ENCODE measurements around the gene CWC15. TPM values are rescaled to one million over a fixed set of nuclear protein-coding genes. Genes with fewer than 3 reads are reported as not detected.
A peak's percentile ranks its signal among the peaks of the same experiment; 100 is the strongest.

Gene CWC15
- total and polyA plus RNA-seq, 4 donors, result 38.2 to 107 (median 43.7) TPM

DNA sequence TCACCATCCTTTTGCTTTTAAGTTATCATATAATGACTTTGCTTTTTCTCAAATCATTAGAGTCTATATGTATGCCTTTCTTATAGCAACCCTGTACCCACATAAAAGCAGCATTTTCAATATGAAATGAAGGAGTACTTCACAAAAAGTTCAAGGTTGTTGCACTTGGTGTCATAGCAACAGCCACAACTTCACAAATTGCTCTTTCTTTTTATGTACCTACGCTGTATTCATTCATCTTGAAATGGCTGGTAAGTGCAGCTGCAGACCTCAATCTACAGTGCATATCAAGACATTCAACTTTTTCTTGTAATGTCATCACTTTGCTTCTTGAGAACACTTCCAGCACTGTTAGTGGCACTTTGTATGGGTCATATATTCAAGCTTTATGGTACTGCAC, 18.6 kb downstream of the CWC15 start:
- peaks cover 0 to 5% (median 2%) of the 10 kb centered on the region in 4 donors for H3K36me3 ChIP-seq (ENCODE audit: control insufficient read depth in 4 of 4, insufficient read depth in 4 of 4, low read length in 4 of 4)
- no peaks in the 10 kb centered on the region for H3K27me3 ChIP-seq (ENCODE audit: control insufficient read depth in 3 of 3, insufficient read depth in 3 of 3, low read length in 2 of 3)
- H3K4me1 ChIP-seq (ENCODE audit: control insufficient read depth in 5 of 5, insufficient read depth in 5 of 5, low read length in 5 of 5), result no peaks in the 10 kb centered on the region
- H3K9me3 ChIP-seq (ENCODE audit: control insufficient read depth in 4 of 4, insufficient read depth in 3 of 4, low read length in 3 of 4), result peaks cover 0 to 3% (median 0%) of the 10 kb centered on the region in 4 donors
- WGBS, 2 donors, result 81 to 88% methylated on average over 1 of the region's 1 CpG
- H3K9ac ChIP-seq (ENCODE audit: insufficient read depth in 1 of 2, low read length in 2 of 2), result no peak overlapping the region
- TF ChIP-seq, protein P1, sequence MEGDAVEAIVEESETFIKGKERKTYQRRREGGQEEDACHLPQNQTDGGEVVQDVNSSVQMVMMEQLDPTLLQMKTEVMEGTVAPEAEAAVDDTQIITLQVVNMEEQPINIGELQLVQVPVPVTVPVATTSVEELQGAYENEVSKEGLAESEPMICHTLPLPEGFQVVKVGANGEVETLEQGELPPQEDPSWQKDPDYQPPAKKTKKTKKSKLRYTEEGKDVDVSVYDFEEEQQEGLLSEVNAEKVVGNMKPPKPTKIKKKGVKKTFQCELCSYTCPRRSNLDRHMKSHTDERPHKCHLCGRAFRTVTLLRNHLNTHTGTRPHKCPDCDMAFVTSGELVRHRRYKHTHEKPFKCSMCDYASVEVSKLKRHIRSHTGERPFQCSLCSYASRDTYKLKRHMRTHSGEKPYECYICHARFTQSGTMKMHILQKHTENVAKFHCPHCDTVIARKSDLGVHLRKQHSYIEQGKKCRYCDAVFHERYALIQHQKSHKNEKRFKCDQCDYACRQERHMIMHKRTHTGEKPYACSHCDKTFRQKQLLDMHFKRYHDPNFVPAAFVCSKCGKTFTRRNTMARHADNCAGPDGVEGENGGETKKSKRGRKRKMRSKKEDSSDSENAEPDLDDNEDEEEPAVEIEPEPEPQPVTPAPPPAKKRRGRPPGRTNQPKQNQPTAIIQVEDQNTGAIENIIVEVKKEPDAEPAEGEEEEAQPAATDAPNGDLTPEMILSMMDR (IDR thresholded peaks at IDR 0.05; ENCODE audit: control extremely low read depth, extremely low read depth), result no peak
- no peak overlapping the region for H3K27ac ChIP-seq (ENCODE audit: low read depth in 1 of 2, low read length in 1 of 2)
- ATAC-seq (ENCODE audit: insufficient read depth, low FRiP score), result no peak
- no peak overlapping the region for H3K4me3 ChIP-seq
- DNase-seq, result peak in 1 of 3 donors; percentile 3

DNA sequence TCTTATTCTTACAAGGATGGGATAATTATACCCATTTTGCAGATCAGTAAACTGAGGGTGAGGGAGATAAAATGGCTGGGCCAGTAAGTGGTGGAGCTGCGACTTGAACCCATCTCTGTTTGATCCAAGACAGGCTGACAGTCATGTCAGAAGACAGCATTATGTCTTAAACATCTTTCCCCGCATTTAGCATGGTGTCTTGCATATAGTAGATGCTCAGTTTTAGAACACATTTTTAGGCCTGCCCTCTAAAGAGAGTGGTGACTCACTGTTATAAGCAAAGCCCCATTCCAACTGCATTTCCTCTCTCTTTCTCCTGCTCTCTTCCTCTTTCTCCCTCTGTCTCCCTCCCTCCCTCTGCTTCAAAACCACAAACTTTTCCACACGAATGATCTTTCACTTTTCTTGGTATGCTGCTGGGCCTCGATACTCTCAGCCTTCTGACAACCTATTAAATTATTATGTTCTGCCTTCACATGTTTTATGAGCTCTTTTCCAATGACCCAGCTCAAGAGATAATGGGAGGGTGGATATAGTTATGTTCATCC, 25.2 kb downstream of the CWC15 start:
- 56 to 58% methylated on average over 4 of the region's 4 CpGs for WGBS, 2 donors
- peaks cover 0 to 3% (median 0%) of the 10 kb centered on the region in 4 donors for H3K9me3 ChIP-seq (ENCODE audit: control insufficient read depth in 4 of 4, insufficient read depth in 3 of 4, low read length in 3 of 4)
- H3K27ac ChIP-seq (ENCODE audit: low read depth in 1 of 2, low read length in 1 of 2), result no peak overlapping the region
- H3K4me3 ChIP-seq, result no peak overlapping the region
- no peak overlapping the region for H3K9ac ChIP-seq (ENCODE audit: insufficient read depth in 1 of 2, low read length in 2 of 2)
- no peaks in the 10 kb centered on the region for H3K27me3 ChIP-seq (ENCODE audit: control insufficient read depth in 3 of 3, insufficient read depth in 3 of 3, low read length in 2 of 3)
- H3K36me3 ChIP-seq (ENCODE audit: control insufficient read depth in 4 of 4, insufficient read depth in 4 of 4, low read length in 4 of 4), result peaks cover 0 to 1% (median 0%) of the 10 kb centered on the region in 4 donors
- TF ChIP-seq, protein P1 (IDR thresholded peaks at IDR 0.05; ENCODE audit: control extremely low read depth, extremely low read depth), result no peak
- no peak for ATAC-seq (ENCODE audit: insufficient read depth, low FRiP score)
- no peaks in the 10 kb centered on the region for H3K4me1 ChIP-seq (ENCODE audit: control insufficient read depth in 5 of 5, insufficient read depth in 5 of 5, low read length in 5 of 5)
- DNase-seq, result no peak

DNA sequence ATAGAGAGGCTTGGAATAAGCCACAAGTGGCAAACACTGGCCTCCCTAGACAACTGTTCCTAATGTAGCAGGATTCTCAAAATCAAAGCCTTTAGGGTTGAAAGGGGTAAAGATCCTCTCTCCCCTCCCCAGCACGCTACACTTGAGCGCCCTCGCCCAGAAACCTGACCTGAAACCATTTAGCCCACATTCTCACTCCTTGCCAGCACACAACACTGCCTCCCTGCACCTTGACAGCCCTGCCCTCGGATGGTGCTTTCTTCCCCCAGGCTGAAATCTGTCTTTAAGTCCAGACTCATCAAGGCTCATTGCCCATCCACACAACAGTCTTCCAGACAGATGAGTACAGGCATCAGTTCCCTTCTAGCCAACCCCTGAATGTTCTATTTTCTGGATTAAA, 26.5 kb downstream of the CWC15 start:
- TF ChIP-seq, protein P1 (IDR thresholded peaks at IDR 0.05; ENCODE audit: control extremely low read depth, extremely low read depth), result no peak
- peaks cover 0 to 1% (median 0%) of the 10 kb centered on the region in 4 donors for H3K36me3 ChIP-seq (ENCODE audit: control insufficient read depth in 4 of 4, insufficient read depth in 4 of 4, low read length in 4 of 4)
- peaks cover 0 to 3% (median 0%) of the 10 kb centered on the region in 4 donors for H3K9me3 ChIP-seq (ENCODE audit: control insufficient read depth in 4 of 4, insufficient read depth in 3 of 4, low read length in 3 of 4)
- H3K27me3 ChIP-seq (ENCODE audit: control insufficient read depth in 3 of 3, insufficient read depth in 3 of 3, low read length in 2 of 3), result no peaks in the 10 kb centered on the region
- H3K4me3 ChIP-seq, result no peak overlapping the region
- H3K4me1 ChIP-seq (ENCODE audit: control insufficient read depth in 5 of 5, insufficient read depth in 5 of 5, low read length in 5 of 5), result no peaks in the 10 kb centered on the region
- DNase-seq (no peak), ATAC-seq (ENCODE audit: insufficient read depth, low FRiP score) (no peak)
- no peak overlapping the region for H3K9ac ChIP-seq (ENCODE audit: insufficient read depth in 1 of 2, low read length in 2 of 2)
- no peak overlapping the region for H3K27ac ChIP-seq (ENCODE audit: low read depth in 1 of 2, low read length in 1 of 2)
- 89 to 97% methylated on average over 4 of the region's 4 CpGs for WGBS, 2 donors

DNA sequence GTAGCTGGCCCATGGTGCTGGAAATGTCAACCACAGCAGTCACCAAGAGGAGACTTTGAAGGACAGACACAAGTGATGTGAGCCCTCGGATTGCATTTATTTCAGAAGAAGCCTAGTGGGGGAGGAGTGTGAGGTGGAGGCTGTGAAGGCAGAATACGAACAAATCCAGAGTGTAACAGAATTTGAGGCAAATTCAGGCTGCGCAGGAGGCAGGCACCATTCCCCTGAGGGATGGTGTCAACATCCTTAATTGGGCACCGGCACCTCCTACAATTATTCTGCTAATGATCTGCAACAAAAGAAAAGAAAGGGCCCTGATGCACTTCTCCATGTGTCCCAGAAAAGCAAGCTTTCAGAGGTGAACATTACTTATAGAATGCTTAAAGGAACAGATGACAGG, 32.2 kb downstream of the CWC15 start:
- H3K4me1 ChIP-seq (ENCODE audit: control insufficient read depth in 5 of 5, insufficient read depth in 5 of 5, low read length in 5 of 5), result peaks cover 0 to 8% (median 4%) of the 10 kb centered on the region in 5 donors
- H3K4me3 ChIP-seq, result no peak overlapping the region
- 87 to 97% methylated on average over 4 of the region's 4 CpGs for WGBS, 2 donors
- TF ChIP-seq, protein P1 (IDR thresholded peaks at IDR 0.05; ENCODE audit: control extremely low read depth, extremely low read depth), result no peak
- no peak overlapping the region for H3K27ac ChIP-seq (ENCODE audit: low read depth in 1 of 2, low read length in 1 of 2)
- ATAC-seq (ENCODE audit: insufficient read depth, low FRiP score) (no peak), DNase-seq (no peak)
- peaks cover 0 to 5% (median 0%) of the 10 kb centered on the region in 4 donors for H3K9me3 ChIP-seq (ENCODE audit: control insufficient read depth in 4 of 4, insufficient read depth in 3 of 4, low read length in 3 of 4)
- H3K9ac ChIP-seq (ENCODE audit: insufficient read depth in 1 of 2, low read length in 2 of 2), result no peak overlapping the region
- no peaks in the 10 kb centered on the region for H3K27me3 ChIP-seq (ENCODE audit: control insufficient read depth in 3 of 3, insufficient read depth in 3 of 3, low read length in 2 of 3)
- H3K36me3 ChIP-seq (ENCODE audit: control insufficient read depth in 4 of 4, insufficient read depth in 4 of 4, low read length in 4 of 4), result no peaks in the 10 kb centered on the region
